GM23338 (cell line): ENCODE results near the gene SFXN1.

Experiments used
- CREB1 ChIP-seq: fragments of 250-450 bp; sonication (Bioruptor Pico); IDR thresholded peaks from 2 replicates; pipeline ENCODE4 v1.5.0; 2020; ENCODE audit warnings: low read depth, mild to moderate bottlenecking, moderate library complexity
- CTCF ChIP-seq, 2 experiments: fragments of 200-600 bp in 1 of 2; sonication (generic) in 1 of 2; conservative IDR thresholded peaks; 2 replicates each; pipeline versions ENCODE4 v1.5.1 to v1.6.1; 2016 to 2017; ENCODE audit warnings: antibody characterized with exemption in 2 of 2, low read depth in 2 of 2, mild to moderate bottlenecking in 2 of 2, moderate library complexity in 1 of 2
- EZH2 ChIP-seq: fragments of 200-600 bp; sonication (generic); IDR thresholded peaks from one replicate; pipeline ENCODE4 v1.8.0; 2017; ENCODE audit warnings: antibody characterized with exemption, mild to moderate bottlenecking, low read depth; ENCODE audit not compliant: unreplicated experiment
- EZH2phosphoT487 ChIP-seq: fragments of 200-600 bp; sonication (generic); IDR thresholded peaks from one replicate; pipeline ENCODE4 v1.8.1; 2018; ENCODE audit warnings: antibody characterized with exemption; ENCODE audit not compliant: unreplicated experiment
- JUNB ChIP-seq: IDR thresholded peaks from one replicate; pipeline ENCODE4 v1.6.1; 2016; ENCODE audit warnings: antibody characterized with exemption; ENCODE audit not compliant: unreplicated experiment
- POLR2AphosphoS5 ChIP-seq: IDR thresholded peaks from 2 replicates; pipeline ENCODE4 v1.6.1; 2016; ENCODE audit warnings: antibody characterized with exemption, low read depth
- REST ChIP-seq: IDR thresholded peaks from one replicate; pipeline ENCODE4 v1.6.1; 2018; ENCODE audit warnings: antibody characterized with exemption; ENCODE audit not compliant: unreplicated experiment
- ZNF331 ChIP-seq: fragments of 250-450 bp; sonication (Bioruptor Pico); IDR thresholded peaks from 2 replicates; pipeline ENCODE4 v1.5.0; 2020; ENCODE audit warnings: low read depth, mild to moderate bottlenecking, moderate library complexity
- TF ChIP-seq, protein P1 (sequence below): IDR thresholded peaks from 2 replicates; pipeline ENCODE4 v1.6.1; 2016; ENCODE audit warnings: antibody characterized with exemption
- TF ChIP-seq, protein P2 (sequence below): fragments of 250-450 bp; sonication (Bioruptor Pico); IDR thresholded peaks from 2 replicates; pipeline ENCODE4 v1.5.0; 2020; ENCODE audit warnings: mild to moderate bottlenecking, moderate library complexity

- TF ChIP-seq CTCF (conservative IDR thresholded peaks at IDR 0.05; ENCODE audit: low read depth in 2 of 2) (no peak), POLR2AphosphoS5 (no peak), EZH2phosphoT487 (no peak), EZH2 (no peak), JUNB (no peak), REST (no peak), CREB1 (no peak), ZNF331 (CRISPR knock-in tag) (no peak)
- TF ChIP-seq, protein P1, sequence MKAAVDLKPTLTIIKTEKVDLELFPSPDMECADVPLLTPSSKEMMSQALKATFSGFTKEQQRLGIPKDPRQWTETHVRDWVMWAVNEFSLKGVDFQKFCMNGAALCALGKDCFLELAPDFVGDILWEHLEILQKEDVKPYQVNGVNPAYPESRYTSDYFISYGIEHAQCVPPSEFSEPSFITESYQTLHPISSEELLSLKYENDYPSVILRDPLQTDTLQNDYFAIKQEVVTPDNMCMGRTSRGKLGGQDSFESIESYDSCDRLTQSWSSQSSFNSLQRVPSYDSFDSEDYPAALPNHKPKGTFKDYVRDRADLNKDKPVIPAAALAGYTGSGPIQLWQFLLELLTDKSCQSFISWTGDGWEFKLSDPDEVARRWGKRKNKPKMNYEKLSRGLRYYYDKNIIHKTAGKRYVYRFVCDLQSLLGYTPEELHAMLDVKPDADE: no peak
- TF ChIP-seq, protein P2, sequence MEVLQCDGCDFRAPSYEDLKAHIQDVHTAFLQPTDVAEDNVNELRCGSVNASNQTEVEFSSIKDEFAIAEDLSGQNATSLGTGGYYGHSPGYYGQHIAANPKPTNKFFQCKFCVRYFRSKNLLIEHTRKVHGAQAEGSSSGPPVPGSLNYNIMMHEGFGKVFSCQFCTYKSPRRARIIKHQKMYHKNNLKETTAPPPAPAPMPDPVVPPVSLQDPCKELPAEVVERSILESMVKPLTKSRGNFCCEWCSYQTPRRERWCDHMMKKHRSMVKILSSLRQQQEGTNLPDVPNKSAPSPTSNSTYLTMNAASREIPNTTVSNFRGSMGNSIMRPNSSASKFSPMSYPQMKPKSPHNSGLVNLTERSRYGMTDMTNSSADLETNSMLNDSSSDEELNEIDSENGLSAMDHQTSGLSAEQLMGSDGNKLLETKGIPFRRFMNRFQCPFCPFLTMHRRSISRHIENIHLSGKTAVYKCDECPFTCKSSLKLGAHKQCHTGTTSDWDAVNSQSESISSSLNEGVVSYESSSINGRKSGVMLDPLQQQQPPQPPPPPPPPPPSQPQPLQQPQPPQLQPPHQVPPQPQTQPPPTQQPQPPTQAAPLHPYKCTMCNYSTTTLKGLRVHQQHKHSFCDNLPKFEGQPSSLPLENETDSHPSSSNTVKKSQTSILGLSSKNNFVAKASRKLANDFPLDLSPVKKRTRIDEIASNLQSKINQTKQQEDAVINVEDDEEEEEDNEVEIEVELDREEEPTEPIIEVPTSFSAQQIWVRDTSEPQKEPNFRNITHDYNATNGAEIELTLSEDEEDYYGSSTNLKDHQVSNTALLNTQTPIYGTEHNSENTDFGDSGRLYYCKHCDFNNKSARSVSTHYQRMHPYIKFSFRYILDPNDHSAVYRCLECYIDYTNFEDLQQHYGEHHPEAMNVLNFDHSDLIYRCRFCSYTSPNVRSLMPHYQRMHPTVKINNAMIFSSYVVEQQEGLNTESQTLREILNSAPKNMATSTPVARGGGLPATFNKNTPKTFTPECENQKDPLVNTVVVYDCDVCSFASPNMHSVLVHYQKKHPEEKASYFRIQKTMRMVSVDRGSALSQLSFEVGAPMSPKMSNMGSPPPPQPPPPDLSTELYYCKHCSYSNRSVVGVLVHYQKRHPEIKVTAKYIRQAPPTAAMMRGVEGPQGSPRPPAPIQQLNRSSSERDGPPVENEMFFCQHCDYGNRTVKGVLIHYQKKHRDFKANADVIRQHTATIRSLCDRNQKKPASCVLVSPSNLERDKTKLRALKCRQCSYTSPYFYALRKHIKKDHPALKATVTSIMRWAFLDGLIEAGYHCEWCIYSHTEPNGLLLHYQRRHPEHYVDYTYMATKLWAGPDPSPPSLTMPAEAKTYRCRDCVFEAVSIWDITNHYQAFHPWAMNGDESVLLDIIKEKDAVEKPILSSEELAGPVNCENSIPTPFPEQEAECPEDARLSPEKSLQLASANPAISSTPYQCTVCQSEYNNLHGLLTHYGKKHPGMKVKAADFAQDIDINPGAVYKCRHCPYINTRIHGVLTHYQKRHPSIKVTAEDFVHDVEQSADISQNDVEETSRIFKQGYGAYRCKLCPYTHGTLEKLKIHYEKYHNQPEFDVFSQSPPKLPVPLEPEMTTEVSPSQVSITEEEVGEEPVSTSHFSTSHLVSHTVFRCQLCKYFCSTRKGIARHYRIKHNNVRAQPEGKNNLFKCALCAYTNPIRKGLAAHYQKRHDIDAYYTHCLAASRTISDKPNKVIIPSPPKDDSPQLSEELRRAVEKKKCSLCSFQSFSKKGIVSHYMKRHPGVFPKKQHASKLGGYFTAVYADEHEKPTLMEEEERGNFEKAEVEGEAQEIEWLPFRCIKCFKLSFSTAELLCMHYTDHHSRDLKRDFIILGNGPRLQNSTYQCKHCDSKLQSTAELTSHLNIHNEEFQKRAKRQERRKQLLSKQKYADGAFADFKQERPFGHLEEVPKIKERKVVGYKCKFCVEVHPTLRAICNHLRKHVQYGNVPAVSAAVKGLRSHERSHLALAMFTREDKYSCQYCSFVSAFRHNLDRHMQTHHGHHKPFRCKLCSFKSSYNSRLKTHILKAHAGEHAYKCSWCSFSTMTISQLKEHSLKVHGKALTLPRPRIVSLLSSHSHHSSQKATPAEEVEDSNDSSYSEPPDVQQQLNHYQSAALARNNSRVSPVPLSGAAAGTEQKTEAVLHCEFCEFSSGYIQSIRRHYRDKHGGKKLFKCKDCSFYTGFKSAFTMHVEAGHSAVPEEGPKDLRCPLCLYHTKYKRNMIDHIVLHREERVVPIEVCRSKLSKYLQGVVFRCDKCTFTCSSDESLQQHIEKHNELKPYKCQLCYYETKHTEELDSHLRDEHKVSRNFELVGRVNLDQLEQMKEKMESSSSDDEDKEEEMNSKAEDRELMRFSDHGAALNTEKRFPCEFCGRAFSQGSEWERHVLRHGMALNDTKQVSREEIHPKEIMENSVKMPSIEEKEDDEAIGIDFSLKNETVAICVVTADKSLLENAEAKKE (CRISPR knock-in tag): no peak
Observed at GRCh38 chr5:175472378-175472777, 6.0 kb upstream of the SFXN1 start.
